IMR-90 (cell line): ENCODE results near the gene FBXL13. TPM values are rescaled to one million over a fixed set of nuclear protein-coding genes. Genes with fewer than 3 reads are reported as not detected.
A peak's percentile ranks its signal among the peaks of the same experiment; 100 is the strongest.

ENCODE experiments used
- ATAC-seq: fragments of 200-7000 bp; cut with Tn5 transposase; 2 replicates; pipeline ENCODE4 v1.9.1; 2020; ENCODE audit warnings: low read depth, mild to moderate bottlenecking, moderate library complexity
- BruUV-seq: library from RNA; stranded (reverse); fragments of 400-500 nt; replicated peaks from 2 replicates; lab custom pipeline; 2021; lab: Mats Ljungman, UMichigan
- CTCF ChIA-PET: fragments of 300-600 bp; formaldehyde crosslinking; extraction: SDS; loops from one replicate; lab custom pipeline; 2021; ENCODE audit warnings: antibody characterized with exemption; lab: Yijun Ruan, JAX
- POLR2A ChIA-PET: fragments of 300-600 bp; sonication (Branson Sonifier 250); formaldehyde crosslinking; loops from one replicate; lab custom pipeline; 2022; ENCODE audit warnings: antibody characterized with exemption; ENCODE audit not compliant: unreplicated experiment; lab: Charles Lee
- DNase-seq: peaks from one replicate; pipeline ENCODE4 v3.0.0; 2013
- H2AFZ ChIP-seq: replicated peaks from 2 replicates; pipeline ENCODE3; 2013; ENCODE audit warnings: low read length, mild to moderate bottlenecking; ENCODE audit not compliant: poor library complexity
- H2AK5ac ChIP-seq: 2 replicates; pipeline ENCODE4 v1.6.1; 2013; ENCODE audit warnings: low read depth, low read length, inconsistent platforms
- H2AK9ac ChIP-seq: replicated peaks from 2 replicates; pipeline ENCODE3; 2013; ENCODE audit warnings: mild to moderate bottlenecking, low read depth, low read length, moderate library complexity; ENCODE audit not compliant: poor library complexity
- H2BK120ac ChIP-seq: 2 replicates; pipeline ENCODE4 v1.6.1; 2013; ENCODE audit warnings: low read depth, low read length, inconsistent platforms
- H2BK15ac ChIP-seq: 3 replicates; pipeline ENCODE4 v1.6.1; 2013; ENCODE audit warnings: low read depth, low read length, inconsistent platforms
- H2BK20ac ChIP-seq: 2 replicates; pipeline ENCODE4 v1.6.1; 2013; ENCODE audit warnings: low read depth, mild to moderate bottlenecking, inconsistent platforms, low read length, moderate library complexity
- H2BK5ac ChIP-seq: 2 replicates; pipeline ENCODE4 v1.6.1; 2013; ENCODE audit warnings: mild to moderate bottlenecking, low read depth, low read length, inconsistent platforms; ENCODE audit not compliant: poor library complexity, severe bottlenecking
- H3K14ac ChIP-seq: replicated peaks from 2 replicates; pipeline ENCODE4 v1.6.1; 2013; ENCODE audit warnings: low read depth, low read length, inconsistent platforms
- H3K18ac ChIP-seq: 2 replicates; pipeline ENCODE4 v1.6.1; 2013; ENCODE audit warnings: low read depth, low read length, control low read depth
- H3K23ac ChIP-seq: 2 replicates; pipeline ENCODE4 v1.6.1; 2013; ENCODE audit warnings: low read depth, low read length, inconsistent platforms
- H3K27ac ChIP-seq: 2 replicates; pipeline ENCODE4 v1.5.1; 2013; ENCODE audit warnings: mild to moderate bottlenecking, control low read depth, low read length; ENCODE audit not compliant: insufficient read depth
- H3K27me3 ChIP-seq: 2 replicates; pipeline ENCODE4 v1.6.1; 2013; ENCODE audit warnings: low read length; ENCODE audit not compliant: control insufficient read depth, insufficient read depth
- H3K36me3 ChIP-seq: 2 replicates; pipeline ENCODE4 v1.6.1; 2013; ENCODE audit warnings: low read length, mixed read lengths; ENCODE audit not compliant: control insufficient read depth, insufficient read depth
- H3K4ac ChIP-seq: 2 replicates; pipeline ENCODE4 v1.6.1; 2013; ENCODE audit warnings: low read depth, low read length, inconsistent platforms
- H3K4me1 ChIP-seq: 2 replicates; pipeline ENCODE4 v1.6.1; 2013; ENCODE audit warnings: low read length, mixed read lengths; ENCODE audit not compliant: control insufficient read depth, insufficient read depth
- H3K4me2 ChIP-seq: 2 replicates; pipeline ENCODE4 v1.6.1; 2013; ENCODE audit warnings: low read depth, mild to moderate bottlenecking, control low read depth, low read length, moderate library complexity
- H3K4me3 ChIP-seq: 2 replicates; pipeline ENCODE4 v1.5.1; 2013; ENCODE audit warnings: low read depth, mild to moderate bottlenecking, control low read depth, low read length, moderate library complexity; ENCODE audit not compliant: insufficient read depth
- H3K56ac ChIP-seq: 2 replicates; pipeline ENCODE4 v1.6.1; 2013; ENCODE audit warnings: low read length, inconsistent platforms; ENCODE audit not compliant: insufficient read depth; ENCODE audit errors: extremely low read depth
- H3K79me1 ChIP-seq, 2 experiments: 2 replicates each; pipeline ENCODE4 v1.6.1; 2013; ENCODE audit warnings: low read length in 2 of 2, inconsistent platforms in 1 of 2, low read depth in 1 of 2
- H3K9ac ChIP-seq: 2 replicates; pipeline ENCODE4 v1.6.1; 2013; ENCODE audit warnings: low read depth, low read length, control low read depth
- H3K9me1 ChIP-seq: 2 replicates; pipeline ENCODE4 v1.6.1; 2013; ENCODE audit warnings: low read length, inconsistent platforms; ENCODE audit not compliant: insufficient read depth
- H3K9me3 ChIP-seq: 2 replicates; pipeline ENCODE4 v1.6.1; 2013; ENCODE audit warnings: low read length; ENCODE audit not compliant: control insufficient read depth, insufficient read depth
- H4K20me1 ChIP-seq: 2 replicates; pipeline ENCODE4 v1.6.1; 2013; ENCODE audit warnings: low read length, inconsistent platforms; ENCODE audit not compliant: insufficient read depth
- H4K5ac ChIP-seq: 2 replicates; pipeline ENCODE4 v1.6.1; 2013; ENCODE audit warnings: mild to moderate bottlenecking, low read depth, low read length, control low read depth
- H4K8ac ChIP-seq, 2 experiments: 2 replicates each; pipeline ENCODE4 v1.6.1; 2013; ENCODE audit warnings: low read depth in 2 of 2, low read length in 2 of 2, control low read depth in 1 of 2, inconsistent platforms in 1 of 2
- H4K91ac ChIP-seq: 2 replicates; pipeline ENCODE4 v1.6.1; 2013; ENCODE audit warnings: low read depth, low read length, inconsistent platforms; ENCODE audit not compliant: insufficient read depth
- BHLHE40 ChIP-seq: fragments of 150-350 bp; IDR thresholded peaks from 2 replicates; pipeline ENCODE4 v1.6.1; 2016; ENCODE audit warnings: mild to moderate bottlenecking, low read depth, low read length
- CEBPB ChIP-seq: IDR thresholded peaks from 2 replicates; pipeline ENCODE4 v1.6.1; 2012; ENCODE audit warnings: low read depth, low read length, improper control_type of control experiment
- CHD1 ChIP-seq: IDR thresholded peaks from 2 replicates; pipeline ENCODE4 v1.6.1; 2012; ENCODE audit warnings: low read depth, low read length, improper control_type of control experiment
- CTCF ChIP-seq: conservative IDR thresholded peaks from 2 replicates; pipeline ENCODE4 v1.5.1; 2012; ENCODE audit warnings: mild to moderate bottlenecking, low read depth, low read length, improper control_type of control experiment
- ELK1 ChIP-seq: fragments of 150-350 bp; IDR thresholded peaks from 2 replicates; pipeline ENCODE4 v1.6.1; 2016; ENCODE audit warnings: low read depth, mild to moderate bottlenecking, low read length, moderate library complexity, borderline replicate concordance
- FOS ChIP-seq: fragments of 150-350 bp; IDR thresholded peaks from 2 replicates; pipeline ENCODE4 v1.6.1; 2016; ENCODE audit warnings: low read depth, low read length
- MAFK ChIP-seq: IDR thresholded peaks from 2 replicates; pipeline ENCODE4 v1.6.1; 2012; ENCODE audit warnings: low read depth, low read length, improper control_type of control experiment
- MAZ ChIP-seq: IDR thresholded peaks from 2 replicates; pipeline ENCODE4 v1.6.1; 2012; ENCODE audit warnings: low read depth, mild to moderate bottlenecking, low read length, improper control_type of control experiment, moderate library complexity, borderline replicate concordance
- MXI1 ChIP-seq: IDR thresholded peaks from 2 replicates; pipeline ENCODE4 v1.6.1; 2012; ENCODE audit warnings: low read depth, mild to moderate bottlenecking, low read length, moderate library complexity, borderline replicate concordance
- NFE2L2 ChIP-seq: fragments of 150-350 bp; IDR thresholded peaks from 2 replicates; pipeline ENCODE4 v1.6.1; 2016; ENCODE audit warnings: low read depth, mild to moderate bottlenecking, low read length
- POLR2A ChIP-seq: IDR thresholded peaks from 2 replicates; pipeline ENCODE4 v1.6.1; 2012; ENCODE audit warnings: mild to moderate bottlenecking, low read depth, low read length
- RAD21 ChIP-seq: IDR thresholded peaks from 2 replicates; pipeline ENCODE4 v1.6.1; 2012; ENCODE audit warnings: low read length, improper control_type of control experiment
- RCOR1 ChIP-seq: IDR thresholded peaks from 2 replicates; pipeline ENCODE4 v1.6.1; 2012; ENCODE audit warnings: mild to moderate bottlenecking, low read length, improper control_type of control experiment; ENCODE audit not compliant: insufficient replicate concordance
- RFX5 ChIP-seq: IDR thresholded peaks from 2 replicates; pipeline ENCODE4 v1.8.0; 2012; ENCODE audit warnings: low read depth, mild to moderate bottlenecking, low read length, moderate library complexity
- SMC3 ChIP-seq: fragments of 150-350 bp; IDR thresholded peaks from 2 replicates; pipeline ENCODE4 v1.6.1; 2016; ENCODE audit warnings: low read depth, mild to moderate bottlenecking, antibody characterized with exemption, low read length, moderate library complexity
- WGBS, 2 experiments: methylation state at CpG; one replicate each; pipeline versions ENCODE4 v1.1.5 to v1.1.7; 2013; ENCODE audit warnings: missing lambda C conversion rate in 2 of 2; ENCODE audit not compliant: insufficient read length in 1 of 2; ENCODE audit errors: extremely low coverage in 2 of 2; 5-methylcytosine and 5-hydroxymethylcytosine counted together
- dilution Hi-C: fragments of 300-500 bp; cut with HindIII; formaldehyde crosslinking; loops from one replicate; pipeline ENCODE4 v1.14.3; 2018; ENCODE audit warnings: low sequenced_read_pairs; ENCODE audit not compliant: unreplicated experiment
- in situ Hi-C: fragments of 300-500 bp; cut with MboI; formaldehyde crosslinking; loops from 3 replicates; pipeline ENCODE4 v1.14.3; 2019; ENCODE audit warnings: low sequenced_read_pairs, inconsistent platforms, mixed read lengths
- intact Hi-C: fragments of 100-400 bp; cut with micrococcal nuclease; formaldehyde crosslinking; loops from 2 replicates; pipeline ENCODE4 v1.10.0; 2022
- polyA plus RNA-seq, 3 experiments: library from polyadenylated mRNA; depleted of rRNA; stranded (reverse); fragments of >200 nt; gene quantifications; 2 replicates each; pipeline ENCODE4 v1.2.3, GENCODE V29; 2012; ENCODE audit warnings: low replicate concordance in 1 of 3
- total RNA-seq: library from RNA; depleted of rRNA; stranded (reverse); fragments of >200 nt; gene quantifications from 2 replicates; pipeline ENCODE4 v1.2.3, GENCODE V29; 2012
- TF ChIP-seq, protein P1 (sequence below): fragments of 150-350 bp; IDR thresholded peaks from 2 replicates; pipeline ENCODE4 v1.6.1; 2017; ENCODE audit warnings: mild to moderate bottlenecking, antibody characterized with exemption, low read length, low read depth

Gene FBXL13
- total and polyA plus RNA-seq, 2 of the 4 experiments (the other 2 are of a cell fraction) = 0.24 to 0.36 TPM

- H3K36me3 ChIP-seq = no peaks in the 10 kb centered on the region
- no peaks in the 10 kb centered on the region for H3K9me3 ChIP-seq
- ChIA-PET CTCF (no interaction called here), POLR2A (no interaction called here)
- H3K4ac ChIP-seq = no peak overlapping the region
- no peaks in the 10 kb centered on the region for H4K20me1 ChIP-seq
- TF ChIP-seq RAD21 (0 out of 2 replicates have a peak, but pooled peaks have one; percentile 4), MXI1 (no peak), RFX5 (no peak), CEBPB (peak; percentile 89), FOS (peak; percentile 82), BHLHE40 (no peak), CHD1 (no peak), POLR2A (no peak), MAZ (peak; percentile 49; the same call in 1 of the 2 replicates), NFE2L2 (0 out of 2 replicates have a peak, but pooled peaks have one; percentile 7), CTCF (no peak), ELK1 (no peak), RCOR1 (no peak), MAFK (no peak), SMC3 (no peak)
- TF ChIP-seq, protein P1, sequence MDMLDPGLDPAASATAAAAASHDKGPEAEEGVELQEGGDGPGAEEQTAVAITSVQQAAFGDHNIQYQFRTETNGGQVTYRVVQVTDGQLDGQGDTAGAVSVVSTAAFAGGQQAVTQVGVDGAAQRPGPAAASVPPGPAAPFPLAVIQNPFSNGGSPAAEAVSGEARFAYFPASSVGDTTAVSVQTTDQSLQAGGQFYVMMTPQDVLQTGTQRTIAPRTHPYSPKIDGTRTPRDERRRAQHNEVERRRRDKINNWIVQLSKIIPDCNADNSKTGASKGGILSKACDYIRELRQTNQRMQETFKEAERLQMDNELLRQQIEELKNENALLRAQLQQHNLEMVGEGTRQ = no peak
- no peak overlapping the region for H2BK20ac ChIP-seq
- H4K5ac ChIP-seq = no peak overlapping the region
- H2AK9ac ChIP-seq = no peak overlapping the region
- no peak overlapping the region for H3K4me2 ChIP-seq
- H4K91ac ChIP-seq = no peak overlapping the region
- BruUV-seq = no TSS peak
- WGBS, 2 experiments = 100% methylated on average over 1 of the region's 2 CpGs; no CpG with 5 or more reads in 1 of the 2 experiments
- H3K23ac ChIP-seq = no peak overlapping the region
- DNase-seq (peak; percentile 93), ATAC-seq (peak; percentile 97)
- H3K9me1 ChIP-seq = peaks cover 3% of the 10 kb centered on the region; the same call in 1 of the 2 replicates
- no peaks in the 10 kb centered on the region for H3K27me3 ChIP-seq
- H3K4me1 ChIP-seq = no peaks in the 10 kb centered on the region
- no peak overlapping the region for H4K8ac ChIP-seq
- no peak overlapping the region for H2BK5ac ChIP-seq
- intact Hi-C loops = loop anchor here (10.0 kb wide), 1 partner anchor 182 kb away; the partner anchor contains the start of gene PMPCB
- no peak overlapping the region for H2BK120ac ChIP-seq
- no peak overlapping the region for H2AK5ac ChIP-seq
- no peak overlapping the region for H3K9ac ChIP-seq
- H2AFZ ChIP-seq = no peak overlapping the region
- H2BK15ac ChIP-seq = no peak overlapping the region
- no peak overlapping the region for H3K18ac ChIP-seq
- no peak overlapping the region for H3K14ac ChIP-seq
- H3K79me1 ChIP-seq = no peaks in the 10 kb centered on the region
- no peak overlapping the region for H3K4me3 ChIP-seq
- H3K56ac ChIP-seq = no peak overlapping the region
- dilution Hi-C loops = no loop called here
- in situ Hi-C loops = no loop called here
- no peak overlapping the region for H3K27ac ChIP-seq
Measured at GRCh38 chr7:103113164-103113563, 38.6 kb upstream of the FBXL13 start.
